WTC11 (cell line): ENCODE data around the gene AVPR2. TPM values are rescaled to one million over a fixed set of nuclear protein-coding genes. Genes with fewer than 3 reads are reported as not detected.

Experiments used
- ATAC-seq: fragments of 200-7000 bp; cut with Tn5 transposase; 2 replicates; pipeline ENCODE4 v1.10.0; 2021; ENCODE audit warnings: mild to moderate bottlenecking, moderate library complexity
- CTCF ChIA-PET: fragments of 300-600 bp; sonication (Branson Sonifier 250); formaldehyde crosslinking; loops from one replicate; lab custom pipeline; 2021; ENCODE audit warnings: antibody characterized with exemption; lab: Charles Lee
- POLR2A ChIA-PET: fragments of 350-600 bp; sonication (Branson Sonifier 250); formaldehyde crosslinking; loops from one replicate; lab custom pipeline; 2021; ENCODE audit warnings: antibody characterized with exemption; lab: Charles Lee
- DNase-seq: peaks from one replicate; pipeline ENCODE4 v3.0.0; 2021; ENCODE audit warnings: low spot score
- H3K27ac Mint-ChIP-seq: 2 replicates; pipeline ENCODE4 v1.8.0; 2021; ENCODE audit warnings: mixed read lengths
- H3K27me3 Mint-ChIP-seq: 2 replicates; pipeline ENCODE4 v1.8.0; 2021; ENCODE audit warnings: low read depth, mild to moderate bottlenecking, moderate library complexity, mixed read lengths
- H3K36me3 Mint-ChIP-seq: 2 replicates; pipeline ENCODE4 v1.8.0; 2021; ENCODE audit warnings: mixed read lengths
- H3K4me1 Mint-ChIP-seq: 2 replicates; pipeline ENCODE4 v1.8.0; 2022; ENCODE audit warnings: mixed read lengths
- H3K4me3 Mint-ChIP-seq: 2 replicates; pipeline ENCODE4 v1.8.0; 2021; ENCODE audit warnings: mild to moderate bottlenecking, moderate library complexity, mixed read lengths
- H3K9me3 Mint-ChIP-seq: 2 replicates; pipeline ENCODE4 v1.8.0; 2021; ENCODE audit warnings: mixed read lengths
- AR ChIP-seq: fragments of 250-450 bp; sonication (Bioruptor Pico); IDR thresholded peaks from 2 replicates; pipeline ENCODE4 v1.9.0; 2021; ENCODE audit warnings: mild to moderate bottlenecking
- E2F4 ChIP-seq: sonication (generic); formaldehyde crosslinking; IDR thresholded peaks from 2 replicates; pipeline ENCODE4 v1.8.1; 2022; ENCODE audit warnings: low read depth, mild to moderate bottlenecking, moderate library complexity, missing genetic modification reagents, borderline replicate concordance
- EMX1 ChIP-seq: fragments of 250-450 bp; sonication (Bioruptor Pico); IDR thresholded peaks from 2 replicates; pipeline ENCODE4 v1.8.0; 2021; ENCODE audit warnings: mild to moderate bottlenecking
- ERG ChIP-seq: fragments of 250-450 bp; sonication (Bioruptor Pico); IDR thresholded peaks from 2 replicates; pipeline ENCODE4 v1.8.0; 2021; ENCODE audit warnings: mild to moderate bottlenecking
- FOXP1 ChIP-seq: sonication (generic); formaldehyde crosslinking; IDR thresholded peaks from 2 replicates; pipeline ENCODE4 v1.8.0; 2022; ENCODE audit warnings: missing genetic modification reagents, mild to moderate bottlenecking, moderate library complexity, borderline replicate concordance
- IRF2 ChIP-seq: sonication (generic); formaldehyde crosslinking; IDR thresholded peaks from 2 replicates; pipeline ENCODE4 v1.8.0; 2022; ENCODE audit warnings: low read depth, missing genetic modification reagents, borderline replicate concordance
- MXD4 ChIP-seq: fragments of 250-450 bp; sonication (Bioruptor Pico); IDR thresholded peaks from 2 replicates; pipeline ENCODE4 v1.8.0; 2021; ENCODE audit warnings: mild to moderate bottlenecking, moderate library complexity, borderline replicate concordance
- NFATC4 ChIP-seq: fragments of 250-450 bp; sonication (Bioruptor Pico); IDR thresholded peaks from 2 replicates; pipeline ENCODE4 v1.9.0; 2021; ENCODE audit warnings: mild to moderate bottlenecking
- NFYB ChIP-seq: sonication (generic); formaldehyde crosslinking; conservative IDR thresholded peaks from 2 replicates; pipeline ENCODE4 v1.8.0; 2022; ENCODE audit warnings: low read depth, missing genetic modification reagents
- NR1H2 ChIP-seq: sonication (generic); formaldehyde crosslinking; IDR thresholded peaks from 2 replicates; pipeline ENCODE4 v1.9.0; 2021; ENCODE audit warnings: mild to moderate bottlenecking, moderate library complexity, missing genetic modification reagents
- OVOL2 ChIP-seq: fragments of 250-450 bp; sonication (Bioruptor Pico); IDR thresholded peaks from 2 replicates; pipeline ENCODE4 v1.9.0; 2021; ENCODE audit warnings: mild to moderate bottlenecking, borderline replicate concordance
- PREB ChIP-seq: sonication (generic); formaldehyde crosslinking; IDR thresholded peaks from 2 replicates; pipeline ENCODE4 v1.8.1; 2022; ENCODE audit warnings: mild to moderate bottlenecking, missing genetic modification reagents, moderate library complexity, borderline replicate concordance
- TEAD1 ChIP-seq: sonication (generic); formaldehyde crosslinking; IDR thresholded peaks from 2 replicates; pipeline ENCODE4 v1.8.0; 2022; ENCODE audit warnings: mild to moderate bottlenecking, missing genetic modification reagents
- USF2 ChIP-seq: sonication (generic); formaldehyde crosslinking; IDR thresholded peaks from 2 replicates; pipeline ENCODE4 v1.8.1; 2023; ENCODE audit warnings: mild to moderate bottlenecking, missing genetic modification reagents, moderate library complexity
- ZNF232 ChIP-seq: sonication (generic); formaldehyde crosslinking; IDR thresholded peaks from 2 replicates; pipeline ENCODE4 v1.8.0; 2022; ENCODE audit warnings: mild to moderate bottlenecking, missing genetic modification reagents
- ZNF263 ChIP-seq: sonication (generic); formaldehyde crosslinking; IDR thresholded peaks from 2 replicates; pipeline ENCODE4 v1.8.1; 2022; ENCODE audit warnings: low read depth, mild to moderate bottlenecking, moderate library complexity, missing genetic modification reagents
- ZNF317 ChIP-seq: sonication (generic); formaldehyde crosslinking; IDR thresholded peaks from 2 replicates; pipeline ENCODE4 v1.8.1; 2023; ENCODE audit warnings: low read depth, mild to moderate bottlenecking, moderate library complexity, missing genetic modification reagents, borderline replicate concordance
- ZNF671 ChIP-seq: fragments of 250-450 bp; sonication (Bioruptor Pico); IDR thresholded peaks from 2 replicates; pipeline ENCODE4 v1.8.0; 2021; ENCODE audit warnings: mild to moderate bottlenecking
- ZSCAN18 ChIP-seq: fragments of 250-450 bp; sonication (Bioruptor Pico); IDR thresholded peaks from 2 replicates; pipeline ENCODE4 v2.1.2; 2022; ENCODE audit warnings: mild to moderate bottlenecking, moderate library complexity
- total RNA-seq: library from RNA; stranded (reverse); gene quantifications from 3 replicates; pipeline ENCODE4 v1.2.3, GENCODE V29; 2021

AVPR2 gene
- total RNA-seq, 1 experiment from 2014 or later: 0.11 TPM

- peaks cover 14% of the 10 kb centered on the region for H3K4me1 Mint-ChIP-seq
- H3K4me3 Mint-ChIP-seq: no peak overlapping the region
- no peak for DNase-seq
- peaks cover 6% of the 10 kb centered on the region for H3K36me3 Mint-ChIP-seq
- CTCF ChIA-PET: no interaction called here
- no peaks in the 10 kb centered on the region for H3K27me3 Mint-ChIP-seq
- H3K9me3 Mint-ChIP-seq: no peaks in the 10 kb centered on the region
- POLR2A ChIA-PET: no interaction called here
- TF ChIP-seq ZNF232 (CRISPR knock-in tag) (no peak), EMX1 (CRISPR knock-in tag) (no peak), E2F4 (CRISPR knock-in tag) (no peak), AR (CRISPR knock-in tag) (no peak), NR1H2 (no peak), MXD4 (CRISPR knock-in tag) (no peak), NFATC4 (CRISPR knock-in tag) (no peak), ZNF671 (CRISPR knock-in tag) (no peak), OVOL2 (no peak), USF2 (no peak)
- TF ChIP-seq, all 79 proteins: peak for 0
- no peak overlapping the region for H3K27ac Mint-ChIP-seq
- ATAC-seq: no peak
Observed at GRCh38 chrX:153931151-153931550, 26.7 kb downstream of the AVPR2 start.

GRCh38 chrX:153931748-153932147 is 27.3 kb downstream of the AVPR2 start:
- CTCF ChIA-PET: no interaction called here
- no peak for DNase-seq
- H3K27ac Mint-ChIP-seq: no peak overlapping the region
- no peaks in the 10 kb centered on the region for H3K9me3 Mint-ChIP-seq
- H3K36me3 Mint-ChIP-seq: peaks cover 6% of the 10 kb centered on the region
- no peak for ATAC-seq
- TF ChIP-seq IRF2 (CRISPR knock-in tag): no peak
- no peak for TF ChIP-seq ZNF317 (CRISPR knock-in tag)
- TF ChIP-seq AR (CRISPR knock-in tag): no peak
- POLR2A ChIA-PET: no interaction called here
- H3K27me3 Mint-ChIP-seq: no peaks in the 10 kb centered on the region
- no peak overlapping the region for H3K4me3 Mint-ChIP-seq
- peaks cover 14% of the 10 kb centered on the region for H3K4me1 Mint-ChIP-seq

GRCh38 chrX:153932220-153932915 is 27.9 kb downstream of the AVPR2 start:
- peak overlapping the region; percentile 30; the same call in 1 of the 2 replicates for H3K4me3 Mint-ChIP-seq
- TF ChIP-seq NFYB: no peak
- no peak for TF ChIP-seq TEAD1 (CRISPR knock-in tag)
- no peak for TF ChIP-seq PREB (CRISPR knock-in tag)
- TF ChIP-seq FOXP1 (CRISPR knock-in tag): no peak
- no peak for TF ChIP-seq ZSCAN18 (CRISPR knock-in tag)
- TF ChIP-seq ERG: no peak
- TF ChIP-seq ZNF263: no peak
- TF ChIP-seq IRF2 (CRISPR knock-in tag): no peak
- no peaks in the 10 kb centered on the region for H3K9me3 Mint-ChIP-seq
- ChIA-PET CTCF (interaction anchor here (1.4 kb wide), 1 partner anchor 15 kb away, joined by 4 read pairs; no protein-coding TSS in a partner anchor), POLR2A (no interaction called here)
- H3K27me3 Mint-ChIP-seq: no peaks in the 10 kb centered on the region
- peaks cover 14% of the 10 kb centered on the region for H3K4me1 Mint-ChIP-seq
- ATAC-seq (no peak), DNase-seq (no peak)
- no peak overlapping the region for H3K27ac Mint-ChIP-seq
- H3K36me3 Mint-ChIP-seq: peaks cover 6% of the 10 kb centered on the region
